ENCODE results near the gene VGLL4.

DNA sequence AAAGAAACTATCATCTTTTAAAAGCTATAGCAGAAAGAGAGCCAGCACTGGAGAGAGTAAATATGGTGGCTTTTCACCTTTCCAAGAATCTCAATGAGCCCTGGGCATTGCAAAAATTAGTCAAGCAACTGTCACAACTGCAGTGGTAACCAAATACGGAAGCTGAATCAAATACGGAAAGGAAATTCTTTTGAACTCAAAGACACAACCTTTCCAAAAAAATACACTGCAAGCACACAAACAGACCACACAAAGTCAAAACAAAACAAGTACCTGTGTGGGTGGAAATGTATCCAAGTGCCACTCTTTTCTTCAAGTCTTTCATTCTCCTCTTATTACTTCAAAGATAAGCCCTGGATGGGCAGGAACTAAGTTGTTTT is 17.6 kb downstream of the VGLL4 start:
- TF ChIP-seq, protein P1, sequence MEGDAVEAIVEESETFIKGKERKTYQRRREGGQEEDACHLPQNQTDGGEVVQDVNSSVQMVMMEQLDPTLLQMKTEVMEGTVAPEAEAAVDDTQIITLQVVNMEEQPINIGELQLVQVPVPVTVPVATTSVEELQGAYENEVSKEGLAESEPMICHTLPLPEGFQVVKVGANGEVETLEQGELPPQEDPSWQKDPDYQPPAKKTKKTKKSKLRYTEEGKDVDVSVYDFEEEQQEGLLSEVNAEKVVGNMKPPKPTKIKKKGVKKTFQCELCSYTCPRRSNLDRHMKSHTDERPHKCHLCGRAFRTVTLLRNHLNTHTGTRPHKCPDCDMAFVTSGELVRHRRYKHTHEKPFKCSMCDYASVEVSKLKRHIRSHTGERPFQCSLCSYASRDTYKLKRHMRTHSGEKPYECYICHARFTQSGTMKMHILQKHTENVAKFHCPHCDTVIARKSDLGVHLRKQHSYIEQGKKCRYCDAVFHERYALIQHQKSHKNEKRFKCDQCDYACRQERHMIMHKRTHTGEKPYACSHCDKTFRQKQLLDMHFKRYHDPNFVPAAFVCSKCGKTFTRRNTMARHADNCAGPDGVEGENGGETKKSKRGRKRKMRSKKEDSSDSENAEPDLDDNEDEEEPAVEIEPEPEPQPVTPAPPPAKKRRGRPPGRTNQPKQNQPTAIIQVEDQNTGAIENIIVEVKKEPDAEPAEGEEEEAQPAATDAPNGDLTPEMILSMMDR (conservative IDR thresholded peaks at IDR 0.05; ENCODE audit: low read length), result no peak
- TF ChIP-seq EZH2phosphoT487 (IDR thresholded peaks at IDR 0.05; ENCODE audit: borderline replicate concordance), result no peak

Measured in Loucy (cell line).